GM23338 (cell line): ENCODE results near the gene RTEL1. TPM values are rescaled to one million over a fixed set of nuclear protein-coding genes. Genes with fewer than 3 reads are reported as not detected.

Experiments
- ATAC-seq: fragments of 200-7000 bp; cut with Tn5 transposase; 3 replicates; pipeline ENCODE4 v1.9.1; 2020
- DNase-seq: peaks from one replicate; pipeline ENCODE4 v3.0.0-alpha.2; 2015; ENCODE audit warnings: low spot score
- H2AFZ ChIP-seq: fragments of 200-600 bp; sonication (generic); 2 replicates; pipeline ENCODE4 v1.8.0; 2016; ENCODE audit warnings: antibody characterized with exemption, mild to moderate bottlenecking, moderate library complexity
- H3F3A ChIP-seq: fragments of 200-600 bp; sonication (generic); replicated peaks from 2 replicates; pipeline ENCODE4 v1.8.0; 2017; ENCODE audit warnings: antibody characterized with exemption, mixed run types, low read depth
- H3K27ac ChIP-seq: fragments of 200-600 bp; sonication (generic); 2 replicates; pipeline ENCODE4 v1.6.1; 2016; ENCODE audit warnings: low read depth
- H3K27me3 ChIP-seq: fragments of 200-600 bp; sonication (generic); 2 replicates; pipeline ENCODE4 v1.8.0; 2016; ENCODE audit warnings: mild to moderate bottlenecking, mixed run types, moderate library complexity; ENCODE audit not compliant: insufficient read depth
- H3K36me3 ChIP-seq: fragments of 200-600 bp; sonication (generic); 2 replicates; pipeline ENCODE4 v1.8.0; 2016; ENCODE audit warnings: mild to moderate bottlenecking; ENCODE audit not compliant: insufficient read depth
- H3K4me1 ChIP-seq: fragments of 200-600 bp; sonication (generic); 2 replicates; pipeline ENCODE4 v1.8.0; 2016; ENCODE audit warnings: mild to moderate bottlenecking, moderate library complexity; ENCODE audit not compliant: insufficient read depth
- H3K4me2 ChIP-seq: fragments of 200-600 bp; sonication (generic); 2 replicates; pipeline ENCODE4 v1.7.1; 2017; ENCODE audit warnings: mixed run types
- H3K4me3 ChIP-seq: fragments of 200-600 bp; sonication (generic); 2 replicates; pipeline ENCODE4 v1.6.1; 2016; ENCODE audit warnings: mixed run types
- H3K79me2 ChIP-seq: fragments of 200-600 bp; sonication (generic); replicated peaks from 2 replicates; pipeline ENCODE4 v1.8.0; 2017; ENCODE audit warnings: mild to moderate bottlenecking; ENCODE audit not compliant: insufficient read depth
- H3K9me2 ChIP-seq: fragments of 200-600 bp; sonication (generic); 2 replicates; pipeline ENCODE4 v1.8.0; 2017; ENCODE audit not compliant: insufficient read depth
- H4K20me1 ChIP-seq: fragments of 200-600 bp; sonication (generic); replicated peaks from 2 replicates; pipeline ENCODE4 v1.8.0; 2017; ENCODE audit warnings: mild to moderate bottlenecking; ENCODE audit not compliant: insufficient read depth
- H3K27ac Mint-ChIP-seq: 2 replicates; pipeline ENCODE4 v1.8.0; 2020; ENCODE audit warnings: inconsistent platforms, mild to moderate bottlenecking, moderate library complexity, mixed read lengths
- H3K27me3 Mint-ChIP-seq: 3 replicates; pipeline ENCODE4 v1.8.0; 2022; ENCODE audit warnings: low read depth, mild to moderate bottlenecking, moderate library complexity, mixed read lengths, inconsistent platforms; ENCODE audit not compliant: insufficient read depth, poor library complexity
- H3K36me3 Mint-ChIP-seq: 3 replicates; pipeline ENCODE4 v1.8.0; 2021; ENCODE audit warnings: low read depth, mild to moderate bottlenecking, inconsistent platforms, moderate library complexity, mixed read lengths
- H3K4me1 Mint-ChIP-seq: 3 replicates; pipeline ENCODE4 v1.8.0; 2020; ENCODE audit warnings: mild to moderate bottlenecking, inconsistent platforms, mixed read lengths
- H3K4me3 Mint-ChIP-seq: 3 replicates; pipeline ENCODE4 v1.8.0; 2021; ENCODE audit warnings: moderate library complexity, mild to moderate bottlenecking, inconsistent platforms, mixed read lengths
- H3K9me3 Mint-ChIP-seq: 3 replicates; pipeline ENCODE4 v1.8.0; 2020; ENCODE audit warnings: moderate library complexity, mild to moderate bottlenecking, inconsistent platforms, mixed read lengths
- CREB1 ChIP-seq: fragments of 250-450 bp; sonication (Bioruptor Pico); IDR thresholded peaks from 2 replicates; pipeline ENCODE4 v1.5.0; 2020; ENCODE audit warnings: low read depth, mild to moderate bottlenecking, moderate library complexity
- ETS1 ChIP-seq: IDR thresholded peaks from 2 replicates; pipeline ENCODE4 v1.6.1; 2016; ENCODE audit warnings: antibody characterized with exemption
- EZH2 ChIP-seq: fragments of 200-600 bp; sonication (generic); IDR thresholded peaks from one replicate; pipeline ENCODE4 v1.8.0; 2017; ENCODE audit warnings: antibody characterized with exemption, mild to moderate bottlenecking, low read depth; ENCODE audit not compliant: unreplicated experiment
- EZH2phosphoT487 ChIP-seq: fragments of 200-600 bp; sonication (generic); IDR thresholded peaks from one replicate; pipeline ENCODE4 v1.8.1; 2018; ENCODE audit warnings: antibody characterized with exemption; ENCODE audit not compliant: unreplicated experiment
- JUNB ChIP-seq: IDR thresholded peaks from one replicate; pipeline ENCODE4 v1.6.1; 2016; ENCODE audit warnings: antibody characterized with exemption; ENCODE audit not compliant: unreplicated experiment
- NANOG ChIP-seq: IDR thresholded peaks from 2 replicates; pipeline ENCODE4 v1.6.1; 2016; ENCODE audit warnings: antibody characterized with exemption, borderline replicate concordance
- POLR2AphosphoS5 ChIP-seq: IDR thresholded peaks from 2 replicates; pipeline ENCODE4 v1.6.1; 2016; ENCODE audit warnings: antibody characterized with exemption, low read depth
- REST ChIP-seq: IDR thresholded peaks from one replicate; pipeline ENCODE4 v1.6.1; 2018; ENCODE audit warnings: antibody characterized with exemption; ENCODE audit not compliant: unreplicated experiment
- STAT1 ChIP-seq: IDR thresholded peaks from one replicate; pipeline ENCODE4 v1.6.1; 2016; ENCODE audit warnings: antibody characterized with exemption; ENCODE audit not compliant: unreplicated experiment
- ZNF114 ChIP-seq: fragments of 250-450 bp; sonication (Bioruptor Pico); IDR thresholded peaks from 2 replicates; pipeline ENCODE4 v1.5.0; 2020; ENCODE audit warnings: mild to moderate bottlenecking, moderate library complexity
- ZNF331 ChIP-seq: fragments of 250-450 bp; sonication (Bioruptor Pico); IDR thresholded peaks from 2 replicates; pipeline ENCODE4 v1.5.0; 2020; ENCODE audit warnings: low read depth, mild to moderate bottlenecking, moderate library complexity
- ZNF462 ChIP-seq: fragments of 250-450 bp; sonication (Bioruptor Pico); IDR thresholded peaks from 2 replicates; pipeline ENCODE4 v1.5.0; 2020; ENCODE audit warnings: mild to moderate bottlenecking, moderate library complexity
- polyA plus RNA-seq: library from polyadenylated mRNA; unstranded; fragments of >200 nt; fragmentation: Nextera tagmentation; extraction: Ambion mirVana; gene quantifications from 2 replicates; pipeline ENCODE4 v1.2.1, GENCODE V29; 2016
- total RNA-seq: library from RNA; depleted of rRNA; stranded (reverse); fragments of >200 nt; shearing (Covaris generic); gene quantifications from 2 replicates; pipeline ENCODE4 v1.2.3, GENCODE V29; 2014
- TF ChIP-seq, protein P1 (sequence below), 2 experiments: fragments of 200-600 bp in 1 of 2; sonication (generic) in 1 of 2; conservative IDR thresholded peaks; 2 replicates each; pipeline versions ENCODE4 v1.5.1 to v1.6.1; 2016 to 2017; ENCODE audit warnings: antibody characterized with exemption in 2 of 2, low read depth in 2 of 2, mild to moderate bottlenecking in 2 of 2, moderate library complexity in 1 of 2

RTEL1 gene
- total and polyA plus RNA-seq, 2 experiments from 2014 or later, result 14.2 to 34.5 TPM

GRCh38 chr20:63635431-63636141, 22.5 kb upstream of the RTEL1 start:
- Mint-ChIP-seq H3K27ac (no peak overlapping the region), H3K4me3 (no peak overlapping the region), H3K36me3 (no peaks in the 10 kb centered on the region), H3K9me3 (no peaks in the 10 kb centered on the region), H3K4me1 (peaks cover 2% of the 10 kb centered on the region; the same call in 2 of the 3 replicates), H3K27me3 (peaks cover 7% of the 10 kb centered on the region)
- H3F3A ChIP-seq, result no peaks in the 10 kb centered on the region
- H3K27ac ChIP-seq, result no peak overlapping the region
- H4K20me1 ChIP-seq, result no peaks in the 10 kb centered on the region
- no peak overlapping the region for H3K4me2 ChIP-seq
- no peaks in the 10 kb centered on the region for H3K36me3 ChIP-seq
- no peak for DNase-seq
- TF ChIP-seq ZNF114 (CRISPR knock-in tag) (no peak), REST (no peak), STAT1 (no peak), JUNB (no peak), EZH2phosphoT487 (no peak), NANOG (no peak), EZH2 (no peak), ZNF462 (CRISPR knock-in tag) (no peak), ETS1 (no peak), POLR2AphosphoS5 (no peak), CREB1 (CRISPR knock-in tag) (no peak), ZNF331 (CRISPR knock-in tag) (no peak)
- TF ChIP-seq, protein P1, sequence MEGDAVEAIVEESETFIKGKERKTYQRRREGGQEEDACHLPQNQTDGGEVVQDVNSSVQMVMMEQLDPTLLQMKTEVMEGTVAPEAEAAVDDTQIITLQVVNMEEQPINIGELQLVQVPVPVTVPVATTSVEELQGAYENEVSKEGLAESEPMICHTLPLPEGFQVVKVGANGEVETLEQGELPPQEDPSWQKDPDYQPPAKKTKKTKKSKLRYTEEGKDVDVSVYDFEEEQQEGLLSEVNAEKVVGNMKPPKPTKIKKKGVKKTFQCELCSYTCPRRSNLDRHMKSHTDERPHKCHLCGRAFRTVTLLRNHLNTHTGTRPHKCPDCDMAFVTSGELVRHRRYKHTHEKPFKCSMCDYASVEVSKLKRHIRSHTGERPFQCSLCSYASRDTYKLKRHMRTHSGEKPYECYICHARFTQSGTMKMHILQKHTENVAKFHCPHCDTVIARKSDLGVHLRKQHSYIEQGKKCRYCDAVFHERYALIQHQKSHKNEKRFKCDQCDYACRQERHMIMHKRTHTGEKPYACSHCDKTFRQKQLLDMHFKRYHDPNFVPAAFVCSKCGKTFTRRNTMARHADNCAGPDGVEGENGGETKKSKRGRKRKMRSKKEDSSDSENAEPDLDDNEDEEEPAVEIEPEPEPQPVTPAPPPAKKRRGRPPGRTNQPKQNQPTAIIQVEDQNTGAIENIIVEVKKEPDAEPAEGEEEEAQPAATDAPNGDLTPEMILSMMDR (conservative IDR thresholded peaks at IDR 0.05; ENCODE audit: low read depth in 2 of 2), result no peak
- no peaks in the 10 kb centered on the region for H3K79me2 ChIP-seq
- no peak overlapping the region for H3K4me3 ChIP-seq
- no peaks in the 10 kb centered on the region for H3K27me3 ChIP-seq
- ATAC-seq, result no peak
- no peaks in the 10 kb centered on the region for H3K9me2 ChIP-seq
- peaks cover 2% of the 10 kb centered on the region; the same call in 1 of the 2 replicates for H3K4me1 ChIP-seq
- no peak overlapping the region for H2AFZ ChIP-seq
